HCEC 1CT (cell line): ENCODE measurements around the gene BUD23.
"Not testable (repeated sequence)": the region's sequence is repeated elsewhere in the genome, so short reads cannot be mapped to it uniquely, and the experiment has no call there.

Experiments
- DNase-seq: peaks from one replicate; pipeline ENCODE4 v3.0.0-alpha.2; 2017

The BUD23 gene, protein sequence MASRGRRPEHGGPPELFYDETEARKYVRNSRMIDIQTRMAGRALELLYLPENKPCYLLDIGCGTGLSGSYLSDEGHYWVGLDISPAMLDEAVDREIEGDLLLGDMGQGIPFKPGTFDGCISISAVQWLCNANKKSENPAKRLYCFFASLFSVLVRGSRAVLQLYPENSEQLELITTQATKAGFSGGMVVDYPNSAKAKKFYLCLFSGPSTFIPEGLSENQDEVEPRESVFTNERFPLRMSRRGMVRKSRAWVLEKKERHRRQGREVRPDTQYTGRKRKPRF

DNA sequence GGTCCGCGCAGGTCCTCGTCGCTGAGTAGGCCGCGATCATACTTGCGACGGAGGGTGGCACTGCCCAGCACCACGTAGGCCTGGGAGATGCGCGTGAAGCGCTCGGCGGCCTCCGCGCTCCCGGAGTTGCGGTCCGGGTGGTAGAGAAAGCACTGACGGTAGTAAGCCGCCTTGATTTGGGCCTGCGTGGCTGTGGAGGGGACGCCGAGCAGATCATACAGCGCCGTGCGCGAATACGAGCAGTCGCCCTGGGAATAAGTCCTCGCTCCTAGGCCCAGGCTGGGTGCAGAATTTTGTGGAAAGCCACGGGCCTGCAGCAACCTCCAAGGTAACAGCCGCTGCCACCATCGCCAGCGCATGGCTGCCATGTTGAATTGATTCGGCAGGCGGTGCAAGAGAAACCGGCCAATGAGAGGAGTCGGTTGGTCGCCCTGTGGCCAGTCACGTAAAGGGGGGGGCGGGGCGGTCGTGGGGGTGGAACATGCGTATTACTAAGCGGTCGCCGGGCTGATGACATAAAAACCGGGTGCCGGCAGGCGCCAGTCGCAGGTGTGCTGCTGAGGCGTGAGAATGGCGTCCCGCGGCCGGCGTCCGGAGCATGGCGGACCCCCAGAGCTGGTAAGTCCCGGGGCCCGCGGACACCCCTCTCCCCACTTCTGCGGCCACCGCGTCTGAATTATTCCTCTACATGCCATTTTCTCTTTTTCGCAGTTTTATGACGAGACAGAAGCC, at the start of gene BUD23, which contains the start of gene DNAJC30:
BUD23 (plus strand) TSS at position 542 of the 732 bp plus-strand sequence; CDS start at position 571, 29 bp downstream.
DNAJC30 (minus strand) TSS at position 398 of the 732 bp plus-strand sequence; CDS start at position 368, 30 bp downstream.
- peak; percentile 93 for DNase-seq

DNA sequence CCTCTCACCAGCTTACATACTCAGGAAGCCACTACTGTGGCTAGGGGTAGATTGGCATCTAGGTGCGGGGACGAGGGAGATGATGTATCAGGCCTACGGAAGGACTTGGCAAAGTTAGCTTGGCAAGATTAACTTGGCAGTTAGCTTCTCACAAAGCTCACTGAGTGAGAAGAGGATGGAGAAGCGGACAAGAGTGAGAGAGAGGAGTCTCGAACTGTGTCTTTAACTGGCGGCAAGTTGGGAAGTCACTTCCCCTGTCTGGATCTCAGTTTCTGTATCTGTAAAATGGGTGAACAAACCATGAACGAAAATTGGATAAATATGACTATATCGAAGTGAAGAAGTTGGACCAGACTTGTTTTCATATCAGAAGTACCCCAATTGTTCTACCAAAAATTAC, 49.6 kb upstream of the BUD23 start:
- DNase-seq, result no peak

DNA sequence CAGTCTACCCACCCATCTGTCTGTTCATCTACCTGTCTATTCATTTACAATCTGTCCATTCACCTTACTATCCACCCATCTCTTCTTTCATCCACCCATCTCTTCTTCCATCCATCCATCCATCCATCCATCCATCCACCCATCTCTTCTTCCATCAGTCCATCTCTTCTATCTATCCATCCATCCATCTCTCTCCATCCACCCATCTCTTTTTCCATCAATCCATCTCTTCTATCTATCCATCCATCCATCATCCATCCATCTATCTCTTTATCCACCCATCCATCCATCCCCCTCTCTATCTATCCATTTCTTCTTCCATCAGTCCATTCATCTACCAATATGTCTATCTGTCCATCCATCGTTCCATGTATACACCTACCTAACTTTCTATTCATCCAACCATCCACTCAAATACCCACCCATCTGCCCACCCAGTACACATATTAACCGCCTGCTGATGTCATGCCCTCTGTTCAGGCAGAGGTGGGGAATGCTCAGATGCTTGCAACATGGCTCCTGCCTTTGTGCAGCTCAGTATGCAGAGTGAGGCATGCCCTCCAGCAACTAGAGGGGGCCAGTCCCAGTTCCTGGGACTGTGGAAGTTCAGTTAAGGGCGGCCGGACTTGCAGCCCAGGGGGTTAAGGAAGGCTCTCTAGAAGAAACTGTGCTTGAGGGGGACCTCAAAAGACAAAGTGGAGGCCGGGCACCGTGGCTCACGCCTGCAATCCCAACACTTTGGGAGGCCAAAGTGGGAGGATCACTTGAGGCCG, 47.8 kb upstream of the BUD23 start:
- DNase-seq, result no peak

DNA sequence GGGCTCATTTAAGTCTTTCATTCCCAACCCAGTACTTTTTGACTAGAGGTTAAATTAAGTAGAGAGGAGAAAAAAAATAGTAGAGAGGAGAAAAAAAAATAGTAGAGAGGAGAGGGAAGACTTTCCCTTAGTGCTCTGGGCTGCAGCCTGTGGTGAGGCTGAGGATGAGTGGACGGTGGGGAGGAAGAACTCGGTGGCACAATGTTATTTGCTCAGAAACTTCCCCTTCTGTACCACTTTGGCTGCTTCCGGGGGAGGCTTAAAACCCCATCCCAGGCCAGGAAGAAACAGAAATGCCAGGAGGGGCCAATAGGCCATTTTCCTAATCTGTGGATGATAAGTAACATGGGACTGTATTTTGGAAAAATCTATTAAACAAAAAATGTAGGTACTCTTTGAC, 44.5 kb upstream of the BUD23 start:
- no peak for DNase-seq

DNA sequence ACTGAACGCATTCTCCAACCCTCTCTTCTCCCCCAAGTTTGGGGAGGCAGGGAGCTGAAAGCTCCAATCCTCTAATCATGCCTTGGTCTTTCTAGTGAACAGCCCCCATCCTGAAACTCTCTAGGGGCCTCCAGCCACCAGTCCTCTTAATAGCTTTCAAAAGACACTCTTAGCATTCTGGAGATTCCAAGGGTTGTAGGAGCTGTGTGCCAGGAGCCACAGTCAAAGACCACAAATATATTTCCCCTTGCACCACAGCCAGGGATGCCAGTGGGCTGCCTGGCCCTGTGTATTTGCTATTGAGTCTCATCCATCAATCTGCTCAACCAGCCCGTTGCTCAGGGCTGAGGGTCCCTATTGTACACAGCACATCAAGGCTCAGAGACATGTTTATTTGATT, 40.6 kb upstream of the BUD23 start:
- no peak for DNase-seq

GRCh38 chr7:73644688-73645286, 38.6 kb upstream of the BUD23 start:
- no peak for DNase-seq

- DNase-seq, result no peak
These were observed 37.7 kb upstream of the BUD23 start for GRCh38 chr7:73645643-73646174.

DNA sequence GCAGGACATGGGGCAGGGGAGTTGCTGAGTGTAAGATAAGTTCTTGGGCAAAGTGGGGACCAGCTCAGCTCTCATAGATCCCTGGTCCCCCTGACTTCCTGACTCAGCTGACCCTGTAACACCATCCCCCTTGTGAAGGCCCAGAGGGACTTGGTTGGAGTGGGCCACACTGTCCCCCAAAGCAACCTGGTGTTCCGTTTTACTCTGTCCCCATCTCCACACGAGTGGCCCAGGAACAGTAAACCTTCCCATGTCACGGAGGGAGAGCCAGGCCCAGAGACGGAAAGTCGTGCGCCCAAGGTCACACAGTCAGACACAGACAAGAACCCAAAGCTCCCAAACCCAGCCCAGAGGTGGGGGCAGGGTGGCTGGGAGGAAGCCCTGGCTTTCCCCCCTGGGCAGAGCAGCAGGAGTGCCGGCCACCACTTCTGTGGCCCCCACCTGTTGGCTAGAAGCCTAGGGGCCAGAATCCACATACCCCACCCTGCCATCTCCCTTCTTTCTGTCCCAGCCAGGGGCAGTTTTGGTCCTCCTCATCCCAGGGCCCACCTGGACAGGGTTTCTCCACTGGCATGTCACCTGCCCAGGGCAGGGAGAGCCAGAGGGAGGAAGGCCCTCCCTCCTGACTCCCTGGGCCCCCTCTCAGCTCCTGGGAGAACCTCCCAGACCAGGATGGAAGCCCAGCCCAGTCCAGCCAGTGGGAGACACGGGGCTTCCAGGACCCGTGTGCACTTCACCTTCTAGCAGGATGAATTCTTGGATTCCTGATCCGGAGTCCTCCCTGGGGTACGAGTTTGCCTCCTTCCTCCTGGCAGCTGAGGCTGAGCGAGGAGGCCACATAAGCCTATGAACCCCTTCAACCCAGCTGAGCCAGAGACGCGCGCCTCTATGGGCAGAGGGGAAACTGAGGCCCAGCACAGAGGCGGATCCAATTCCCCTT, 36.3 kb upstream of the BUD23 start:
- no peak for DNase-seq

GRCh38 chr7:73647725-73648592, 35.4 kb upstream of the BUD23 start:
- no peak for DNase-seq

GRCh38 chr7:73648593-73649332, 34.6 kb upstream of the BUD23 start:
- DNase-seq, result no peak

DNA sequence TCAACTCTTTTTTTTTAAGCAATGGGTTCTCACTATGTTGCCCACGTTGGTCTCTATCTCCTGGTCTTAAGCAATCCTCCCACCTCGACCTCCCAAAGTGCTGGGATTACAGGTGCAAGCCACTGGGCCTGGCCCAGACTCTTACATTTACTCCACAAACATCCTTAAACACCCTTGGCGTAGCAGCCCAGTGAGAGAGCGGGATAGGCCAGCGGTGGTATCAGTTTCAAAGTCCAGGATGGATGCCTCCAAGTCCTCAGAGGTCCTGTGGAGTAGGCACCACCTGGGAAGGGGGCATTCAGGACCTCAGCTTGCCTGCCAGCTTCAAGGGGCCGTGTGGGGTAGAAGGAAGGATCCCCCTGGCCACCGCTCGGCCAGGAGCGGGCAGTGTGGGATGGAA, 33.8 kb upstream of the BUD23 start:
- no peak for DNase-seq

DNA sequence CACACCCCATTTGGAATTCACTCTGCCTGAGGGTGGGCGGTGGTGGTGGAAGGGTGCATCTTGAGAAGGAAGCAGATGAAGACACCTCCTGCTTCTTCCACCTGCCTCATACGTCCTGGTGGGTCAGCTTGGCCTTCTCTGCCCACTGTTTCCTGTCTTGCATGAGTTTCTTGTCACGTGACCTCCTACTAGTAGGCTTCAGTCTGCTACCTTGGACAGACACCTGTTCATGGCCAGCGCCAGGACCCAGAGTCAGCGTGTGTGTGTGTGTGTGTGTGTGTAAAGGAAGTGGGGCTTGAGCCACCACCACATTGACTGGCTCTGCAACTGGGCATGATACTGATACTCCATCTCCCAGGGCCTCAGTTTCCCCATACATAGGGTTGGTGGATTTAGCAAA, 32.9 kb upstream of the BUD23 start:
- no peak for DNase-seq

- no peak for DNase-seq
These were observed 30.9 kb upstream of the BUD23 start for GRCh38 chr7:73652541-73652949.

- not testable (repeated sequence) for DNase-seq
These were observed 28.1 kb upstream of the BUD23 start for GRCh38 chr7:73655309-73655708.

DNA sequence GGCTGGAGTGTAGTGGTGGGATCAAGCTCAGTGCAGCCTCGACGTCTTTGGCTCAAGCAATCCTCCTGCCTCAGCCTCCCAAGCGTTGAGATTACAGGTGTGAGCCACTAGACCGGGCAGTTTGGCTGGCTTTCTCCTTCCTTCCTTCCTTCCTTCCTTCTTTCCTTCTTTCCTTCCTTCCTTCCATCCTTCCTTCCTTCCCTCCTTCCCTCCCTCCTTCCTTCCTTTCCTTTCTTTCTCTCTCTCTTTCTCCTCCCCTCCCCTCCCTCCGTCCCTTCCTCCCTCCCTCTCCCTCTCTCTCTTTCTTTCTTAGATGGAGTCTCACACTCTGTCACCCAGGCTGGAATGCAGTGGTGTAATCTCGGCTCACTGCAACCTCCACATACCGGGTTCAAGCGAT, 23.4 kb upstream of the BUD23 start:
- DNase-seq, result no peak

- not testable (repeated sequence) for DNase-seq
These were observed 22.8 kb upstream of the BUD23 start for GRCh38 chr7:73660594-73660993.

DNA sequence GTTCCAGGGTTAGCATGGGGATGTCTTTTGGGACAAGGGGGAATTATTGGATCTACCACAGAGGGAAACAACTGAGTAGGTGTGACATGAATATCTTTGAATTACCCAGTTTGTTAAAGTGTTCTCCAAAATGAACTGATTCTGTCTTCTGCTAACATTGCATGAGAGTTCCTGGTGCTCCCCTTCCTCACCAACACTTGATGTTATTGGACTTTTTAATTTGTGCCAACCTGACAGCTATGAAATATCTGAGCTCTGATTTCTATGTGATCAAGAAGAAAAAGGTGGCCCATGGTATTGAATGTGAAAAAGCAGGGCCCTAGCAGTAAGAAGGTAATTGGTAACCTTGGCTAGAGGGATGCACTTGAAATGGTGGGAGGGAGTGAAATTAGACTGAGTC, 20.4 kb upstream of the BUD23 start:
- DNase-seq, result no peak

DNA sequence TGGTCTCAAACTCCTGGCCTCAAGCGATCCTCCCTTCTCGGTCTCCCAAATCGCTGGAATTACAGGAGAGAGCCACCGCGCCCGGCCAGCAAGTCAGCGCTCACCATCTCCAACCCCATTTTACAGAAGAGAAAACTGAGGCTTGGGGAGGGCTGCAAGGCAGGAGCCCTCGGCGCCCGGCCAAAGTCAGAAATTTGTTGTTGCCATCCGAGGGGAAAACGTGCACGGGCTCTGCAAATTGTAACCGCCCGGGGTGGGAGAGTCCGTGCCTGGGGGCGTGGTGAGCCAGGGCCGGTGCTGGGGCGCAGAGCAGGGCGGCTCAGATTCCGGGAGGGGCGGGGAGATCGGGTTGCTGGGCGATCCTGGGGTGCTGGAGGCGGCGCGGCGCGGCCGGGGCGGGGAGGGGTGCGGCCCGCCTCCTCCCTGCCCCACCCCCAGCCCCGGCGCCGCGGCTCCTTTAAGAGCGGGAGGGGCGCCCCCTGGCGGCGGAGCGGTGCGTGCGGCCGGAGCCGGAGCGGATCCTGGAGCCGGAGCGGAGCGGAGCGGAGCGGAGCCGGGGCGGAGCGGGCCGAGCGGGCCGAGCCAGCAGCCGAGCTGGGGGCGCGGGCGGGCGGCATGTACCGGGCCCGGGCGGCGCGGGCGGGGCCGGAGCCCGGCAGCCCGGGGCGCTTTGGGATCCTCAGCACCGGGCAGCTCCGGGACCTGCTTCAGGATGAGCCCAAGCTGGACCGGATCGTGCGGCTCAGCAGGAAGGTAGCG, 15.9 kb upstream of the BUD23 start, which contains the start of gene VPS37D:
VPS37D (plus strand) TSS at position 488 of the 759 bp plus-strand sequence; CDS start at position 616, 128 bp downstream.
- peak; percentile 89 for DNase-seq
